HepG2 (cell line): ENCODE results near the gene CLCN2. TPM values are rescaled to one million over a fixed set of nuclear protein-coding genes. Genes with fewer than 3 reads are reported as not detected.

Source experiments
- GABPA ChIP-seq, 2 experiments: IDR thresholded peaks; 2 replicates each; pipeline ENCODE4 v1.6.1; 2011 to 2016; ENCODE audit warnings: low read depth in 2 of 2, low read length in 1 of 2, missing biosample characterization in 1 of 2, missing genetic modification characterization in 1 of 2
- HDAC6 ChIP-seq: fragments of 200-600 bp; sonication (generic); IDR thresholded peaks from 2 replicates; pipeline ENCODE4 v1.7.0; 2017; ENCODE audit warnings: mild to moderate bottlenecking, antibody characterized with exemption, low read length, low read depth
- MED1 ChIP-seq: sonication (generic); formaldehyde crosslinking; IDR thresholded peaks from 2 replicates; pipeline ENCODE4 v1.4.0; 2020; ENCODE audit warnings: missing genetic modification reagents
- MED8 ChIP-seq: sonication (generic); formaldehyde crosslinking; IDR thresholded peaks from 2 replicates; pipeline ENCODE4 v1.8.1; 2023; ENCODE audit warnings: mild to moderate bottlenecking, missing genetic modification reagents; ENCODE audit not compliant: insufficient replicate concordance
- ONECUT2 ChIP-seq: sonication (generic); formaldehyde crosslinking; IDR thresholded peaks from 2 replicates; pipeline ENCODE4 v1.4.0; 2020; ENCODE audit warnings: missing genetic modification reagents
- PCBP1 ChIP-seq: fragments of 200-400 bp; formaldehyde crosslinking; IDR thresholded peaks from 2 replicates; pipeline ENCODE4 v1.6.1; 2017; ENCODE audit warnings: mild to moderate bottlenecking, low read depth, low read length, borderline replicate concordance
- POLR2A ChIP-seq, 2 experiments: IDR thresholded peaks; 2 replicates each; pipeline ENCODE4 v1.6.1; 2011; ENCODE audit warnings: low read depth in 2 of 2, low read length in 2 of 2, mild to moderate bottlenecking in 1 of 2, moderate library complexity in 1 of 2; ENCODE audit not compliant: insufficient read depth in 1 of 2
- POLR2AphosphoS5 ChIP-seq: IDR thresholded peaks from 2 replicates; pipeline ENCODE4 v1.6.1; 2012; ENCODE audit warnings: low read depth, low read length
- RBFOX2 ChIP-seq: fragments of 200-400 bp; formaldehyde crosslinking; IDR thresholded peaks from 2 replicates; pipeline ENCODE4 v1.6.1; 2017; ENCODE audit warnings: low read depth, mild to moderate bottlenecking, low read length
- RELA ChIP-seq: sonication (generic); formaldehyde crosslinking; IDR thresholded peaks from 2 replicates; pipeline ENCODE4 v1.4.0; 2020; ENCODE audit warnings: missing genetic modification reagents
- SKI ChIP-seq: fragments of 450-650 bp; IDR thresholded peaks from one replicate; pipeline ENCODE4 v1.6.1; 2018; ENCODE audit warnings: mild to moderate bottlenecking; ENCODE audit not compliant: partially characterized antibody
- SP1 ChIP-seq, 2 experiments: fragments of 450-650 bp in 1 of 2; sonication (generic) in 1 of 2; formaldehyde crosslinking in 1 of 2; IDR thresholded peaks; 2 replicates each; pipeline versions ENCODE4 v1.4.0 to v1.6.1; 2016 to 2020; ENCODE audit warnings: missing genetic modification reagents in 1 of 2
- TARDBP ChIP-seq: sonication (generic); formaldehyde crosslinking; IDR thresholded peaks from 2 replicates; pipeline ENCODE4 v1.8.0; 2022; ENCODE audit warnings: mild to moderate bottlenecking, missing genetic modification reagents
- THAP11 ChIP-seq: IDR thresholded peaks from 2 replicates; pipeline ENCODE4 v1.6.1; 2016; ENCODE audit warnings: missing biosample characterization, missing genetic modification reagents
- TOPORS ChIP-seq: sonication (generic); formaldehyde crosslinking; IDR thresholded peaks from 2 replicates; pipeline ENCODE4 v1.8.0; 2023; ENCODE audit warnings: mild to moderate bottlenecking, missing genetic modification reagents
- U2AF1 ChIP-seq: fragments of 200-400 bp; formaldehyde crosslinking; optimal IDR thresholded peaks from 2 replicates; pipeline ENCODE3; 2017; ENCODE audit warnings: mild to moderate bottlenecking, low read depth, low read length
- YEATS4 ChIP-seq: sonication (generic); formaldehyde crosslinking; IDR thresholded peaks from 2 replicates; pipeline ENCODE4 v1.4.0; 2020; ENCODE audit warnings: missing genetic modification reagents, borderline replicate concordance
- ZFP1 ChIP-seq: IDR thresholded peaks from 2 replicates; pipeline ENCODE4 v1.6.1; 2016
- ZFP82 ChIP-seq: sonication (generic); formaldehyde crosslinking; IDR thresholded peaks from 2 replicates; pipeline ENCODE4 v1.5.1; 2020; ENCODE audit warnings: mild to moderate bottlenecking, missing genetic modification reagents, borderline replicate concordance
- ZNF101 ChIP-seq: sonication (generic); formaldehyde crosslinking; IDR thresholded peaks from 2 replicates; pipeline ENCODE4 v1.4.0; 2020; ENCODE audit warnings: mild to moderate bottlenecking, low read depth, missing genetic modification reagents, borderline replicate concordance
- ZNF496 ChIP-seq: sonication (generic); formaldehyde crosslinking; IDR thresholded peaks from 2 replicates; pipeline ENCODE4 v1.8.1; 2023; ENCODE audit warnings: mild to moderate bottlenecking, moderate library complexity, missing genetic modification reagents; ENCODE audit not compliant: insufficient replicate concordance
- ZNF703 ChIP-seq: sonication (generic); formaldehyde crosslinking; IDR thresholded peaks from 2 replicates; pipeline ENCODE4 v1.5.1; 2020; ENCODE audit warnings: missing genetic modification reagents, mild to moderate bottlenecking, moderate library complexity, borderline replicate concordance
- ZNF850 ChIP-seq: sonication (generic); formaldehyde crosslinking; conservative IDR thresholded peaks from 2 replicates; pipeline ENCODE4 v1.9.0; 2021; ENCODE audit warnings: mild to moderate bottlenecking, missing genetic modification reagents
- polyA plus RNA-seq, 8 experiments: library from polyadenylated mRNA; depleted of rRNA in 3 of 8; stranded (reverse) in 7 of 8; unstranded in 1 of 8; fragments of >200 nt; fragmentation: Illumina TruSeq in 4 of 8; extraction: Trizol in 4 of 8; gene quantifications; 2 replicates each; pipeline versions ENCODE4 v1.2.1 to v1.2.3, GENCODE V29; 2011 to 2016; ENCODE audit warnings: low read depth in 4 of 8, missing spikeins in 1 of 8, mixed read lengths in 1 of 8; ENCODE audit not compliant: insufficient read depth in 1 of 8
- total RNA-seq, 5 experiments: library from RNA; depleted of rRNA; stranded (reverse); fragments of >200 nt; fragmentation: Illumina TruSeq; extraction: Trizol; gene quantifications; 2 replicates each; pipeline ENCODE4 v1.2.3, GENCODE V29; 2016; ENCODE audit warnings: low read depth in 1 of 5
- TF ChIP-seq, protein P1 (sequence below): sonication (generic); formaldehyde crosslinking; IDR thresholded peaks from 2 replicates; pipeline ENCODE4 v1.8.1; 2023; ENCODE audit warnings: mild to moderate bottlenecking, moderate library complexity, missing genetic modification reagents
- TF ChIP-seq, protein P2 (sequence below): IDR thresholded peaks from 2 replicates; pipeline ENCODE4 v1.6.1; 2016; ENCODE audit warnings: mild to moderate bottlenecking, missing biosample characterization, missing genetic modification reagents
- TF ChIP-seq, protein P3 (sequence below): IDR thresholded peaks from 2 replicates; pipeline ENCODE4 v1.6.1; 2016; ENCODE audit warnings: missing genetic modification reagents, missing compliant biosample characterization
- TF ChIP-seq, protein P4 (sequence below): sonication (generic); IDR thresholded peaks from 2 replicates; pipeline ENCODE4 v1.6.1; 2016; ENCODE audit warnings: low read depth, borderline replicate concordance
- TF ChIP-seq, protein P5 (sequence below): sonication (generic); formaldehyde crosslinking; IDR thresholded peaks from 2 replicates; pipeline ENCODE4 v1.4.0; 2020; ENCODE audit warnings: mild to moderate bottlenecking, missing genetic modification reagents

Gene CLCN2
- total and polyA plus RNA-seq, 2 of the 13 experiments (the other 11 are each of a cell fraction or from before 2014, with no cell fraction given): 11.4 to 13.5 TPM

DNA sequence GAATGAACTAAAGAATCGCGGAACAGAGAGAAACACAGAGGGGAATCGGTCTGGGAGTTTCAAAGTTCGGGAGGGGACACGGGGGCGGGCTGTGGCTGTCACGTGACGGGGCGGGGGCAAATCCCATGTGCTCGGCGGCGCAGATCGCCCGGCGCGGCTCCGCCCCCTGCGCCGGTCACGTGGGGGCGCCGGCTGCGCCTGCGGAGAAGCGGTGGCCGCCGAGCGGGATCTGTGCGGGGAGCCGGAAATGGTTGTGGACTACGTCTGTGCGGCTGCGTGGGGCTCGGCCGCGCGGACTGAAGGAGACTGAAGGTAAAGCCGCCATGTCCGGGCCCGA lies 47.1 kb downstream of the CLCN2 start, which contains the start of gene EIF4G1 (continued):
- TF ChIP-seq, protein P1, sequence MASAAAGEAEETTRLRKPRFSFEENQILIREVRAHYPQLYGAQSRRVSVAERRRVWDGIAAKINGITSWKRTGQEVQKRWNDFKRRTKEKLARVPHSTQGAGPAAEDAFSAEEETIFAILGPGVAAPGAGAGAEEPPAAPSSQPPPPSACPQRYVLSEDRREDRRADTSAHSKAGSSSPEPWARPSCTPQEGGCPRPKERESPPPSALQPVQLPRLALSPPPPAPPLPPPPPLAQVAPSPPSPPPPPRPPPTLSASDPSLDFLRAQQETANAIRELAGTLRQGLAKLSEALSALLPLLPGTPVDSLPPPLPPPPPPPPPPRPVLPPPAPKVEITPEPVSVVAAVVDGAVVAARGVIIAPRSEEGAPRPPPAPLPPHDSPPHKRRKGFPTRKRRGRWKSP (CRISPR knock-in tag): 0 out of 2 replicates have a peak, but pooled peaks have one; percentile 16
- peak; percentile 74 for TF ChIP-seq YEATS4 (CRISPR knock-in tag)
- TF ChIP-seq POLR2AphosphoS5: peak; percentile 76
- TF ChIP-seq RBFOX2: peak; percentile 37; the same call in 1 of the 2 replicates
- peak; percentile 73; the same call in 1 of the 2 replicates for TF ChIP-seq THAP11 (CRISPR knock-in tag)
- TF ChIP-seq TARDBP: 0 out of 2 replicates have a peak, but pooled peaks have one; percentile 42
- TF ChIP-seq RELA (CRISPR knock-in tag): no peak
- TF ChIP-seq ZNF496: no peak
- peak; percentile 39 for TF ChIP-seq GABPA (IDR thresholded peaks at IDR 0.05; ENCODE audit: low read depth, low read length)
- peak; percentile 72 for TF ChIP-seq GABPA (CRISPR knock-in tag; IDR thresholded peaks at IDR 0.05; ENCODE audit: low read depth)
- TF ChIP-seq SKI: no peak
- no peak for TF ChIP-seq ONECUT2 (CRISPR knock-in tag)
- TF ChIP-seq ZNF703: no peak
- TF ChIP-seq, protein P2, sequence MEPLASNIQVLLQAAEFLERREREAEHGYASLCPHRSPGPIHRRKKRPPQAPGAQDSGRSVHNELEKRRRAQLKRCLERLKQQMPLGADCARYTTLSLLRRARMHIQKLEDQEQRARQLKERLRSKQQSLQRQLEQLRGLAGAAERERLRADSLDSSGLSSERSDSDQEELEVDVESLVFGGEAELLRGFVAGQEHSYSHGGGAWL: 0 out of 2 replicates have a peak, but pooled peaks have one; percentile 25
- TF ChIP-seq, protein P3, sequence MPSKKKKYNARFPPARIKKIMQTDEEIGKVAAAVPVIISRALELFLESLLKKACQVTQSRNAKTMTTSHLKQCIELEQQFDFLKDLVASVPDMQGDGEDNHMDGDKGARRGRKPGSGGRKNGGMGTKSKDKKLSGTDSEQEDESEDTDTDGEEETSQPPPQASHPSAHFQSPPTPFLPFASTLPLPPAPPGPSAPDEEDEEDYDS (CRISPR knock-in tag): peak; percentile 44; the same call in 1 of the 2 replicates
- peak; percentile 8 for TF ChIP-seq MED8 (CRISPR knock-in tag)
- TF ChIP-seq, protein P4, sequence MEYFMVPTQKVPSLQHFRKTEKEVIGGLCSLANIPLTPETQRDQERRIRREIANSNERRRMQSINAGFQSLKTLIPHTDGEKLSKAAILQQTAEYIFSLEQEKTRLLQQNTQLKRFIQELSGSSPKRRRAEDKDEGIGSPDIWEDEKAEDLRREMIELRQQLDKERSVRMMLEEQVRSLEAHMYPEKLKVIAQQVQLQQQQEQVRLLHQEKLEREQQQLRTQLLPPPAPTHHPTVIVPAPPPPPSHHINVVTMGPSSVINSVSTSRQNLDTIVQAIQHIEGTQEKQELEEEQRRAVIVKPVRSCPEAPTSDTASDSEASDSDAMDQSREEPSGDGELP: no peak
- peak; percentile 72 to 74 for TF ChIP-seq POLR2A (IDR thresholded peaks at IDR 0.05; ENCODE audit: insufficient read depth in 1 of 2, low read depth in 2 of 2, low read length in 2 of 2)
- TF ChIP-seq, protein P5, sequence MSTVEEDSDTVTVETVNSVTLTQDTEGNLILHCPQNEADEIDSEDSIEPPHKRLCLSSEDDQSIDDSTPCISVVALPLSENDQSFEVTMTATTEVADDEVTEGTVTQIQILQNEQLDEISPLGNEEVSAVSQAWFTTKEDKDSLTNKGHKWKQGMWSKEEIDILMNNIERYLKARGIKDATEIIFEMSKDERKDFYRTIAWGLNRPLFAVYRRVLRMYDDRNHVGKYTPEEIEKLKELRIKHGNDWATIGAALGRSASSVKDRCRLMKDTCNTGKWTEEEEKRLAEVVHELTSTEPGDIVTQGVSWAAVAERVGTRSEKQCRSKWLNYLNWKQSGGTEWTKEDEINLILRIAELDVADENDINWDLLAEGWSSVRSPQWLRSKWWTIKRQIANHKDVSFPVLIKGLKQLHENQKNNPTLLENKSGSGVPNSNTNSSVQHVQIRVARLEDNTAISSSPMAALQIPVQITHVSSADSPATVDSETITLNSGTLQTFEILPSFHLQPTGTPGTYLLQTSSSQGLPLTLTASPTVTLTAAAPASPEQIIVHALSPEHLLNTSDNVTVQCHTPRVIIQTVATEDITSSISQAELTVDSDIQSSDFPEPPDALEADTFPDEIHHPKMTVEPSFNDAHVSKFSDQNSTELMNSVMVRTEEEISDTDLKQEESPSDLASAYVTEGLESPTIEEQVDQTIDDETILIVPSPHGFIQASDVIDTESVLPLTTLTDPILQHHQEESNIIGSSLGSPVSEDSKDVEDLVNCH (CRISPR knock-in tag): no peak
- no peak for TF ChIP-seq HDAC6
- no peak for TF ChIP-seq ZFP1 (CRISPR knock-in tag)
- 0 out of 2 replicates have a peak, but pooled peaks have one; percentile 32 for TF ChIP-seq MED1 (CRISPR knock-in tag)
- no peak for TF ChIP-seq U2AF1
- 0 out of 2 replicates have a peak, but pooled peaks have one; percentile 61 for TF ChIP-seq ZFP82 (CRISPR knock-in tag)
- TF ChIP-seq ZNF101 (CRISPR knock-in tag): no peak
- no peak for TF ChIP-seq PCBP1
- TF ChIP-seq ZNF850 (CRISPR knock-in tag): 0 out of 2 replicates have a peak, but pooled peaks have one; percentile 8
- TF ChIP-seq TOPORS (CRISPR knock-in tag): no peak
- TF ChIP-seq SP1 (IDR thresholded peaks at IDR 0.05): no peak
- TF ChIP-seq SP1 (CRISPR knock-in tag; IDR thresholded peaks at IDR 0.05): peak; percentile 80
